Sigmoid colon (tissue), 4 donors: Measurements from ENCODE around the gene DTX1.

ENCODE experiments used
- CTCF ChIP-seq, 4 experiments: fragments of 450-650 bp in 3 of 4; fragments of 200-600 bp in 1 of 4; IDR thresholded peaks; one replicate each; pipeline ENCODE4 v1.5.1; 2016 to 2019; ENCODE audit warnings: antibody characterized with exemption in 4 of 4, mild to moderate bottlenecking in 3 of 4, moderate library complexity in 2 of 4
- EP300 ChIP-seq, 4 donors: sonication (generic); formaldehyde crosslinking; IDR thresholded peaks; one replicate each; pipeline ENCODE4 v1.6.1; 2017; ENCODE audit warnings: antibody characterized with exemption in 4 of 4
- POLR2A ChIP-seq, 2 donors: fragments of 450-650 bp; IDR thresholded peaks; one replicate each; pipeline ENCODE4 v1.6.1; 2016; ENCODE audit warnings: antibody characterized with exemption in 2 of 2, mild to moderate bottlenecking in 2 of 2, moderate library complexity in 2 of 2
- POLR2AphosphoS5 ChIP-seq, 4 donors: sonication (generic); formaldehyde crosslinking; IDR thresholded peaks; one replicate each; pipeline ENCODE4 v1.6.1; 2017; ENCODE audit warnings: antibody characterized with exemption in 4 of 4

GRCh38 chr12:113130457-113131135, 74.1 kb downstream of the DTX1 start:
- no peak for TF ChIP-seq POLR2A (IDR thresholded peaks at IDR 0.05)
- no peak for TF ChIP-seq CTCF (IDR thresholded peaks at IDR 0.05)
- TF ChIP-seq POLR2AphosphoS5 (IDR thresholded peaks at IDR 0.05): no peak
- no peak for TF ChIP-seq EP300 (IDR thresholded peaks at IDR 0.05)
